Measurements from ENCODE around the gene PKP2.
A peak's percentile ranks its signal among the peaks of the same experiment; 100 is the strongest.

The PKP2 gene

DNA sequence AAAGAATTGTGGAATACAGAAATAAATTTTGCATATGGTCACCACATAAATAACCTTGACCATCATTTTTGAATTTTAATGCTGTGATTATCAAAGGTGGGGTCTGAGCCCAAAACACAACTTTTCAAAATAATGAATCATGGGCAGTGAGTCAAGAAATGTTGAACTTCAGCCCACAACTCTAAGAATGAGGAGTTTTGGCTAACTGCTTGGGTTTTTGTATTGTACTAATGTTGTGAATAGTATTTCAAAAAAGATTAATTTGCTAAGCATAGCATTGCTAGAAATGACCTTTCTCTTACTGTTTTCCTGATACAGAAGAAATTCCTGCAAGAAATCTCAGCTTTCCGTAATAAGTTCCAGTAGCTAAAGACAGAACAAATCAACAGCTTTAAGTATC, 116.5 kb downstream of the PKP2 start:
- DNase-seq (ENCODE audit: low read depth), result peak; percentile 35
- no peak overlapping the region for H3K4me3 ChIP-seq (replicated peaks; ENCODE audit: low read depth, low read length)
- TF ChIP-seq, protein P1, sequence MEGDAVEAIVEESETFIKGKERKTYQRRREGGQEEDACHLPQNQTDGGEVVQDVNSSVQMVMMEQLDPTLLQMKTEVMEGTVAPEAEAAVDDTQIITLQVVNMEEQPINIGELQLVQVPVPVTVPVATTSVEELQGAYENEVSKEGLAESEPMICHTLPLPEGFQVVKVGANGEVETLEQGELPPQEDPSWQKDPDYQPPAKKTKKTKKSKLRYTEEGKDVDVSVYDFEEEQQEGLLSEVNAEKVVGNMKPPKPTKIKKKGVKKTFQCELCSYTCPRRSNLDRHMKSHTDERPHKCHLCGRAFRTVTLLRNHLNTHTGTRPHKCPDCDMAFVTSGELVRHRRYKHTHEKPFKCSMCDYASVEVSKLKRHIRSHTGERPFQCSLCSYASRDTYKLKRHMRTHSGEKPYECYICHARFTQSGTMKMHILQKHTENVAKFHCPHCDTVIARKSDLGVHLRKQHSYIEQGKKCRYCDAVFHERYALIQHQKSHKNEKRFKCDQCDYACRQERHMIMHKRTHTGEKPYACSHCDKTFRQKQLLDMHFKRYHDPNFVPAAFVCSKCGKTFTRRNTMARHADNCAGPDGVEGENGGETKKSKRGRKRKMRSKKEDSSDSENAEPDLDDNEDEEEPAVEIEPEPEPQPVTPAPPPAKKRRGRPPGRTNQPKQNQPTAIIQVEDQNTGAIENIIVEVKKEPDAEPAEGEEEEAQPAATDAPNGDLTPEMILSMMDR (IDR thresholded peaks at IDR 0.05; ENCODE audit: low read length, missing control alignments), result no peak

DNA sequence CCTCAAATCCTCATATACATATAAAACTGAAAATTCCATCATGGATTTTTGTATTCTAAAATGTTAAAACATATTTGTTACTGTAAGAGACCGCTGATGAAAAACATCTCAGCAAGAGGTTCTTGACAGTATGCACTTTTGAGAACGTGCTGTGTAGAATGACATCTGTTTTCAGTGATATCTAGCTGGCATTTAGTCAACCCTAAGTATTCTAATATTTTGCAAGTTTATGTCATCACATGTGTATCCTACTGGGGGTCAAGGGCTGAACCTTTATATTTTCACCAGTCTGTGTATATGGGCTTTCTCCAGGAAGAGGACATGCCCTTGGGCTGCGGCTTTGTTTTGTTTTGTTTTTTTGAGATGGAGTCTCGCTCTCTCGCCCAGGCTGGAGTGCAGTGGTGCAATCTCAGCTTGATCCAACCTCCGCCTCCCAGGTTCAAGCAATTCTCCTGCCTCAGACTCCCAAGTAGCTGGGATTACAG, 118.8 kb downstream of the PKP2 start:
- no peak overlapping the region for H3K4me3 ChIP-seq (replicated peaks; ENCODE audit: low read depth, low read length)
- TF ChIP-seq, protein P1 (IDR thresholded peaks at IDR 0.05; ENCODE audit: low read length, missing control alignments), result no peak
- DNase-seq (ENCODE audit: low read depth), result peak; percentile 5

DNA sequence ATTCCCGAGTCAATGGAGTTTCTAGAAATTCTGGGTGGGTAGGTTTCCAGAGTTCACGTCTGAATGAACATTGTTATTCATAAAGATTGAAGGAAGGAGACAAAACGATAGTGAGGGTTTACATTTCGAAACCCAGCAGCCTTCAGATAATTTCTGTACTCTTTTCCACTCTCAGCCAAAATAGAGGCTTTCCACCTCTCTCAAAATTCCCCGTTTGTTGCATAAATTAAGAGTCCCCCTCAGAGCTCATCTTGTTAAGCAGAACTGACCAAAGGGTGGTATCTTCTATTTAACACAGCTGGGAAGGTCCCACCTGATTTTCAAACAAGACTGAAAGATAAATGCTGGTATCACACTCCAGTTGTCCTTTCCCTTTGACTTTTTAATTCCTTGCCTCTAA, 119.4 kb downstream of the PKP2 start:
- TF ChIP-seq, protein P1 (IDR thresholded peaks at IDR 0.05; ENCODE audit: low read length, missing control alignments), result no peak

DNA sequence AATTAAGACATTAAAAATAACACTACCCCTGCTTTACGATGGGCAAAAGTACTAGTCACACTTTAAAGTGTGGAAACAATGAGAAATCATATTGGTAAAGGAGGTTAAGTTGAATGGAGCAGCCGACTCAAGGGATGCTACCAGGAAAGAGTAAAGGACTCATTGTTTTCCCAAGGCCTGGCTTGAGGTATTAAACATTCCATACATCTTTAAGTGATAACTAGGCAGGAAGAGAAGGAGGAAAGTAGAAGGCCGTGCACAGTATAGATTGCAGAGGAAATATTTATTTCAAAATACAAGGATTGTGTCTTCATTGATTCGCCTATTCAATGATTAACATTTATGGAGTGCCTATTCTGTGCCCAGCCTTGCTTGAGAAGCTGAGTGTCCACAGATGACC, 120.3 kb downstream of the PKP2 start:
- no peak overlapping the region for H3K4me3 ChIP-seq (replicated peaks; ENCODE audit: low read depth, low read length)
- DNase-seq (ENCODE audit: low read depth), result no peak
- TF ChIP-seq, protein P1 (IDR thresholded peaks at IDR 0.05; ENCODE audit: low read length, missing control alignments), result no peak

More for the DNA sequence above, 119.4 kb downstream of the PKP2 start:
- DNase-seq (ENCODE audit: low read depth), result no peak
- no peak overlapping the region for H3K4me3 ChIP-seq (replicated peaks; ENCODE audit: low read depth, low read length)

DNA sequence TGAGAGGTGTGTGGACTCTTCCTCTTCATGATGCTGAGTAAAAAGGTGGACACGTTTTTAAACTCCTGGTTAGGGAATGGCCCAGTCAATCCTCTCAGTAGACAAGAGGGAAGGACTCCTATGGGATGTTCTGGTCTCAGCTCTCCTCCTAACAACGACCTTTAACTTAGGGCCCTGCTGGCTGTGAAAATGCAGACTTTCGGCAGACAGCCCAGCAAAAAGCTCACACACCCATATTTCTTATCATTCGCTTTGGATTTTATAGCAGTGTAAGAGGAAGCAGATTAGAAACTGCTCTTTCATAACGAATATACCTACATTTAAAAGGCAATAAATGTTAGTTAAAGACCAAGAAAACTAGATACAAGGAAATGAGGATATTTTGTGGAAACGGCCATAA, 122.9 kb downstream of the PKP2 start:
- TF ChIP-seq, protein P1 (IDR thresholded peaks at IDR 0.05; ENCODE audit: low read length, missing control alignments), result no peak
- DNase-seq (ENCODE audit: low read depth), result no peak
- H3K4me3 ChIP-seq (replicated peaks; ENCODE audit: low read depth, low read length), result no peak overlapping the region

DNA sequence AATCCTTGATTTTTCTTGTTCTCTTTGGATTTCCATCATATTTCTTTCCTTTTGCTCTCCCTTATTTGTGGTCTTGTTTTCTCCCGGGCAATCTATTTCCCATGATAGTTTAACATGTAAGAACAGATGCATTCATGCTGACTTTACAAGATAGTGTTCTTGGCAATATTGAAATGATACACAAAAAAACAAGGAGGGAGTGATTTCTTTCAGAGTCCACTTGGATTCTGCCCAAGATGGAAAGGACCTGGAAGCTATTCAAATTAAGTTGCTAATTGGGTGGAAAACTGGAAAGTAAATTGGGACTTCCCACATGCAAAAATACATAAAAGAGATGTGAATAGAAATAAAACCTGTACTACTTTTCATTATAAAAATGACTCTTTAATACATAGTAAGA, 126.4 kb downstream of the PKP2 start:
- DNase-seq (ENCODE audit: low read depth), result no peak
- TF ChIP-seq, protein P1 (IDR thresholded peaks at IDR 0.05; ENCODE audit: low read length, missing control alignments), result no peak
- no peak overlapping the region for H3K4me3 ChIP-seq (replicated peaks; ENCODE audit: low read depth, low read length)

DNA sequence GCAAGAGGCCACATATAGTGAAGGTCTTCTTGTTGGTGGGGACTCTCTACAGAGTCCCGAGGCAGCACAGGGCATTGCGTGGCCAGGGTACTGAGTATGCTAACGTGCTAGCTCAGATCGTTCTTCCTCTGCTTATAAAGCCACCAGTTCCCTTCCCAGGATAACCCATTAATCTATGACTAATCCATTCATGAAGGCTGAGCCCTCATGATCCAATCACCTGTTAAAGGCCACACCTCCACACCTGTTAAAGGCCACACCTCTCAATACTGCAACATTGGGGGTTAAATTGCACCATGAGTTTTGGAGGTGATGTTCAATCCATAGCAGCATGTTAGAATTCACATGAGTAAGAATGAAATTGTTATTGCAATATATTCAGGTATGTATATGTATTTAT, 128.1 kb downstream of the PKP2 start:
- no peak for DNase-seq (ENCODE audit: low read depth)
- TF ChIP-seq, protein P1 (IDR thresholded peaks at IDR 0.05; ENCODE audit: low read length, missing control alignments), result no peak
- no peak overlapping the region for H3K4me3 ChIP-seq (replicated peaks; ENCODE audit: low read depth, low read length)
